ENCODE measurements around the gene MAPK8IP3.

The MAPK8IP3 gene

GRCh38 chr16:1810106-1810505 lies 104.1 kb downstream of the MAPK8IP3 start:
- TF ChIP-seq NFIC (IDR thresholded peaks at IDR 0.05) (no peak), TAF1 (IDR thresholded peaks at IDR 0.05; ENCODE audit: low read depth) (no peak)

GRCh38 chr16:1810536-1810935 lies 104.5 kb downstream of the MAPK8IP3 start:
- no peak for TF ChIP-seq ZBTB7A (IDR thresholded peaks at IDR 0.05; ENCODE audit: low read depth)
- TF ChIP-seq NFIC (IDR thresholded peaks at IDR 0.05), result no peak
- no peak for TF ChIP-seq YY1 (IDR thresholded peaks at IDR 0.05; ENCODE audit: low read depth)
- no peak for TF ChIP-seq EGR1 (IDR thresholded peaks at IDR 0.05)
- no peak for TF ChIP-seq TEAD4 (IDR thresholded peaks at IDR 0.05)
- TF ChIP-seq CEBPB (IDR thresholded peaks at IDR 0.05), result no peak
- TF ChIP-seq REST (IDR thresholded peaks at IDR 0.05; ENCODE audit: low read depth), result no peak
- no peak for TF ChIP-seq MAX (IDR thresholded peaks at IDR 0.05)
- TF ChIP-seq CREB1 (IDR thresholded peaks at IDR 0.05; ENCODE audit: low read depth), result no peak
- no peak for TF ChIP-seq RAD21 (IDR thresholded peaks at IDR 0.05; ENCODE audit: low read depth)
- TF ChIP-seq TCF12 (IDR thresholded peaks at IDR 0.05; ENCODE audit: low read depth), result no peak
- no peak for TF ChIP-seq TAF1 (IDR thresholded peaks at IDR 0.05; ENCODE audit: low read depth)
- no peak for TF ChIP-seq EP300 (IDR thresholded peaks at IDR 0.05; ENCODE audit: borderline replicate concordance)

- TF ChIP-seq FOXM1 (IDR thresholded peaks at IDR 0.05; ENCODE audit: borderline replicate concordance, low read depth) (no peak), REST (IDR thresholded peaks at IDR 0.05; ENCODE audit: low read depth) (no peak), USF1 (IDR thresholded peaks at IDR 0.05) (peak; percentile 41; the same call in 1 of the 2 replicates), RAD21 (IDR thresholded peaks at IDR 0.05; ENCODE audit: low read depth) (peak; percentile 78), EGR1 (IDR thresholded peaks at IDR 0.05) (peak; percentile 98), MAX (IDR thresholded peaks at IDR 0.05) (peak; percentile 93), NFIC (IDR thresholded peaks at IDR 0.05) (peak; percentile 45), YY1 (IDR thresholded peaks at IDR 0.05; ENCODE audit: low read depth) (peak; percentile 36; the same call in 1 of the 2 replicates), TEAD4 (IDR thresholded peaks at IDR 0.05) (peak; percentile 39; the same call in 1 of the 2 replicates), ZBTB7A (IDR thresholded peaks at IDR 0.05; ENCODE audit: low read depth) (no peak), TCF12 (IDR thresholded peaks at IDR 0.05; ENCODE audit: low read depth) (0 out of 2 replicates have a peak, but pooled peaks have one; percentile 47)
These were observed 106.8 kb downstream of the MAPK8IP3 start for GRCh38 chr16:1812732-1813163.

- no peak for TF ChIP-seq EP300 (IDR thresholded peaks at IDR 0.05; ENCODE audit: borderline replicate concordance)
- no peak for TF ChIP-seq TEAD4 (IDR thresholded peaks at IDR 0.05)
- TF ChIP-seq CEBPB (IDR thresholded peaks at IDR 0.05), result no peak
- no peak for TF ChIP-seq FOXM1 (IDR thresholded peaks at IDR 0.05; ENCODE audit: borderline replicate concordance, low read depth)
- no peak for TF ChIP-seq USF1 (IDR thresholded peaks at IDR 0.05)
- no peak for TF ChIP-seq REST (IDR thresholded peaks at IDR 0.05; ENCODE audit: low read depth)
- TF ChIP-seq YY1 (IDR thresholded peaks at IDR 0.05; ENCODE audit: low read depth), result no peak
- no peak for TF ChIP-seq NFIC (IDR thresholded peaks at IDR 0.05)
- no peak for TF ChIP-seq MAX (IDR thresholded peaks at IDR 0.05)
- no peak for TF ChIP-seq CREB1 (IDR thresholded peaks at IDR 0.05; ENCODE audit: low read depth)
- no peak for TF ChIP-seq TCF12 (IDR thresholded peaks at IDR 0.05; ENCODE audit: low read depth)
- no peak for TF ChIP-seq ZBTB7A (IDR thresholded peaks at IDR 0.05; ENCODE audit: low read depth)
- TF ChIP-seq TAF1 (IDR thresholded peaks at IDR 0.05; ENCODE audit: low read depth), result no peak
These were observed 109.5 kb downstream of the MAPK8IP3 start for GRCh38 chr16:1815461-1815860.
